ENCODE measurements around the gene DKC1. TPM values are rescaled to one million over a fixed set of nuclear protein-coding genes. Genes with fewer than 3 reads are reported as not detected.

DKC1 gene
- total and polyA plus RNA-seq, 2 of the 13 experiments (the other 11 are each of a cell fraction or from before 2014, with no cell fraction given): 61.6 to 102 TPM

DNA sequence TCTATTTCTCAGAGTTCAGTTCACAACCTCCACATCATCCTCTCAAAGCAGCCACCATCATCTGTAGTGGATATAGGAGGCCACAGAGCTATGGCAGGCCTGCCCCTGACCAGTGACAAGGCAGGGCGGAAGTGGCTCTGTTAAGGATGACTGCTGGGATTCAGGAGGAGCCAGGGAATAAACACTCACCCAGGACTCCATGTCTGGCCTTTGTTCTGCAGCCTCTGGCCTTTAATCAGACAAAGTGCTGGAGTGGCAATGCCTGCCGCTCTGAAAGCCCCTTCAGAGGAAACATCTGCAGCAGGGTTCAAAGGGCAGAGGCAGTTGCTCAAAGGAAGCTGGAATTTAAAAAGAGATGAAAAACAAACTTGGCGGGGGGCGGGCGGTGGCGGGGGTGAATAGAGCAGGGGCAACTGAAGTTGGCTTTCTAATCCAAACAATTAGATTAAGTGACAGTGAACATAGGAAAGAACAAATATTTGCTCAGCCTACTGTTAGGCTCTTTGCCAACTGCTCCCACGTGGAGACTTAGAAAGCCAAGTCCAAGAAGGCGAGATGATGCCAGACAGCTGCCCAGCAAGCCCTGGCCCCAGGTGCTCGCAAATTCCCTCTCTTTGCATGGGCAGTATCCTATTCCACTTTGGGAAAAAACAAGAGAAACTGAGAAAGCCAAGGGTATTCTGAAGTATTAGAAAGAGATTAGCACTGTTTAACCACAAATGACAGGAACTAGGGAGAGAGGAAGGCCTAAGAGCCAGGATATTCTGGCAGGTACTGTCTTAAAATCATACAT is 37.1 kb downstream of the DKC1 start (continued):
- TF ChIP-seq ARID5B (CRISPR knock-in tag; IDR thresholded peaks at IDR 0.05): peak; percentile 74
- no peak for TF ChIP-seq FOXP1 (IDR thresholded peaks at IDR 0.05)
- TF ChIP-seq FOXP1 (CRISPR knock-in tag; IDR thresholded peaks at IDR 0.05): peak; percentile 52
- TF ChIP-seq RFX1 (IDR thresholded peaks at IDR 0.05): no peak
- peak; percentile 34 for TF ChIP-seq YY1 (IDR thresholded peaks at IDR 0.05; ENCODE audit: insufficient read depth, insufficient replicate concordance, low read depth, low read length)
- TF ChIP-seq ZMYM2 (CRISPR knock-in tag; IDR thresholded peaks at IDR 0.05): no peak
- TF ChIP-seq, protein P1, sequence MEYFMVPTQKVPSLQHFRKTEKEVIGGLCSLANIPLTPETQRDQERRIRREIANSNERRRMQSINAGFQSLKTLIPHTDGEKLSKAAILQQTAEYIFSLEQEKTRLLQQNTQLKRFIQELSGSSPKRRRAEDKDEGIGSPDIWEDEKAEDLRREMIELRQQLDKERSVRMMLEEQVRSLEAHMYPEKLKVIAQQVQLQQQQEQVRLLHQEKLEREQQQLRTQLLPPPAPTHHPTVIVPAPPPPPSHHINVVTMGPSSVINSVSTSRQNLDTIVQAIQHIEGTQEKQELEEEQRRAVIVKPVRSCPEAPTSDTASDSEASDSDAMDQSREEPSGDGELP (IDR thresholded peaks at IDR 0.05; ENCODE audit: borderline replicate concordance, low read depth): peak; percentile 63
- TF ChIP-seq RARA (CRISPR knock-in tag; IDR thresholded peaks at IDR 0.05): peak; percentile 67
- peak; percentile 12; the same call in 1 of the 2 replicates for TF ChIP-seq MED1 (CRISPR knock-in tag; IDR thresholded peaks at IDR 0.05)
- TF ChIP-seq AHDC1 (CRISPR knock-in tag; IDR thresholded peaks at IDR 0.05; ENCODE audit: borderline replicate concordance): 0 out of 2 replicates have a peak, but pooled peaks have one; percentile 37
- no peak for TF ChIP-seq ZNF790 (CRISPR knock-in tag; IDR thresholded peaks at IDR 0.05; ENCODE audit: borderline replicate concordance)
- TF ChIP-seq CREM (IDR thresholded peaks at IDR 0.05): peak; percentile 44; the same call in 1 of the 2 replicates
- TF ChIP-seq CREM (CRISPR knock-in tag; IDR thresholded peaks at IDR 0.05): no peak
- TF ChIP-seq NR2F6 (IDR thresholded peaks at IDR 0.05): peak; percentile 81
- peak; percentile 25 for TF ChIP-seq NR2F6 (CRISPR knock-in tag; IDR thresholded peaks at IDR 0.05)
- peak; percentile 19; the same call in 1 of the 2 replicates for TF ChIP-seq ZFY (CRISPR knock-in tag; IDR thresholded peaks at IDR 0.05)
- TF ChIP-seq ZGPAT (CRISPR knock-in tag; IDR thresholded peaks at IDR 0.05): 0 out of 2 replicates have a peak, but pooled peaks have one; percentile 28

All from HepG2 (cell line).